Adipose tissue (tissue), 3 donors: ENCODE measurements around the gene UGT1A5. TPM values are rescaled to one million over a fixed set of nuclear protein-coding genes. Genes with fewer than 3 reads are reported as not detected.
"Not testable (repeated sequence)": the region's sequence is repeated elsewhere in the genome, so short reads cannot be mapped to it uniquely, and the experiment has no call there.

Experiments
- H3K27ac ChIP-seq: one replicate; pipeline ENCODE4 v1.5.1; 2013; ENCODE audit warnings: low read depth, low read length
- WGBS, 3 donors: extraction: QIAGEN DNeasy Blood & Tissue Kit; methylation state at CpG; one replicate each; pipeline ENCODE4 v1.1.7; 2013; 5-methylcytosine and 5-hydroxymethylcytosine counted together
- polyA plus RNA-seq, 3 donors: library from polyadenylated mRNA; stranded (reverse); fragments of 200-250 nt; gene quantifications; one replicate each; pipeline ENCODE4 v1.2.3, GENCODE V29; 2013
- donor health status: healthy with polysubstance abuse.
- donor health status: Bipolar disorder and iron deficiency.
- donor health status: healthy.

Gene UGT1A5
- polyA plus RNA-seq, 3 donors: 0.04 TPM; not detected in 2

DNA sequence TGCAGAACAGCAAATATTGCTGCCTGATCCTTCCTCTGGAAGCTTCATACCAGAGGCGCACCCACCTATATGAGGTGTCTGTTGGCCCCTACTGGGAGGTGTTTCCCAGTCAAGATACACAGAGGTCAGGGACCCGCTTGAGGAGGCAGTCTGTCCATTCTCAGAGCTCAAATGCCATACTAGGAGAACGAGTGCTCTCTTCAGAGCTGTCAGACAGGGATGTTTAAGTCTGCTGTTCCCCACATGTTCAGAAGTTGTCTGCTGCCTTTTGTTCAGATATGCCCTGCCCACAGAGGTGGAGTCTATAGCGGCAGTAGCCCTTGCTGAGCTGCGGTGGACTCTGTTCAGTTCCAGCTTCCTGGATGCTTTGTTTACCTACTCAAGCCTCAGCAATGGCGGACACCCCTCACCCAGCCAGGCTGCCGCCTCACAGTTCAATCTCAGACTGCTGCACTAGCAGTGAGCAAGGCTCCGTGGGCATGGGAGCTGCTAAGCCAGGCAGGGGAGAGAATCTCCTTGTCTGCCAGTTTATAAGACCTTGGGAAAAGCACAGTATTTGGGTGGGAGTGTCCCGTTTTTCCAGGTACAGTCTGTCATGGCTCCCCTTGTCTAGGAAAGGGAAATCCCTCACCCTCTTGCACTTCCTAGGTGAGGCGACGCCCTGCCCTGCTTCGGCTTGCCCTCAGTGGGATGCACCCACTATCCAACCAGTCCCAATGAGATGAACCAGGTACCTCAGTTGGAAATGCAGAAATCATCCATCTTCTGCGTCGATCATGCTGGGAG lies 24.4 kb downstream of the UGT1A5 start:
- H3K27ac ChIP-seq: not testable (repeated sequence)
- 75 to 85% (median 79%) methylated on average over 14 of the region's 14 CpGs for WGBS, 3 donors

DNA sequence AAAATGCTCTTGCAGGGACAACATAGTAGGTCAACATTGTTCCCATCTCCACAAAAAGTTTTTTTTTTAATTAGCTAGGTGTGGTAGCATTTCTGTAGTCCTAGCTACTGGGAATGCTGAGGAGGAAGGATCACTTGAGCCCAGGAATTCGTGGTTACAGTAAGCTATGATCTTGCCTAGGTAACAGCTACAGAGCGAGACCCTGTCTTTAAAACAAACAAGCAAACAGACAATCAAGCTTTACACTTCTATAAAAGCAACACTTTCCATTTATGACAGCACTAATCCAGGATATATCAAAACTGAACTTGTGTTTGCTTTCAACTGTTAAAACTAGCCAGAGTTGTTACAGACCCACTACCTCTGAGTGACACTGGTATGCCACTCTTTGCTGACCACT lies 28.2 kb downstream of the UGT1A5 start:
- no peak overlapping the region for H3K27ac ChIP-seq
- 56 to 80% (median 71%) methylated on average over 2 of the region's 2 CpGs for WGBS, 3 donors

DNA sequence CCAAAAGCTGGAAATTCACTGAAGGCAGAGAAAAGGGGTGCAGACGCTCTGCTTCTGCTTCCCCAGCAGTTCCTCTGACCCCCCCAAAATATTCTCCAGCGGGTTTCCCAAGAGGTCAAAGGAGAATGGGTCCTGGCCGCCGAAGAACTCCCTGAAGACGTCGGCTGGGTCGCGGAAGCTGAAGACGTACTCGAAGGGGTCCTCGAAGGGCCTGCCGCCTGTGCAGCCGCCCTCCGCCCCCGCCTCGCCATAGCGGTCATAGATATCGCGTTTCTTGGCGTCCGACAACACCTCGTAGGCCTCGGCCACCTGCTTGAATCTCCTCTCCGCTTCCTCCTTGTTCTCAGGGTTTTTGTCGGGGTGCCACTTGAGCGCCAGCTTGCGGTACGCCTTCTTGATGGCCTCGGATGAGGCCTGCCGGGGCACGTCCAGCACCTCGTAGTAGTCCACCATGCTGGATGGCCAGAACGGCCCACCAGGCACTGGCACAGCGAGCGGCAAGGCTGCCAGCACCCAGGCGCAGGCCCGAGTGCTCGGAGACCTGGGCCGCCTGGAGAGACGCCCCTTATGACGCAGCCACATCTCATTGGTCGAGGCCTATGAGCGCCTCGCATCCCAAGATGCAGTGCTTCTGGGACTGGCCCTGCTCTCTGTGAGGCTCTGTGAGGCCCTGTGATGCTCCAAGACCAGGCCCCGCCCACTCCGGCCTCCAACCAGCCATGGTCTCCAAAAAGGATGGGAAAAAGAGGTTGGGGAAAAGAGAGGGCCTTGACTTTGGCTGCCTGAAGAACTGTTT lies 31.0 kb downstream of the UGT1A5 start:
- 90 to 94% (median 93%) methylated on average over 43 to 45 of the region's 46 CpGs for WGBS, 3 donors
- H3K27ac ChIP-seq: no peak overlapping the region

DNA sequence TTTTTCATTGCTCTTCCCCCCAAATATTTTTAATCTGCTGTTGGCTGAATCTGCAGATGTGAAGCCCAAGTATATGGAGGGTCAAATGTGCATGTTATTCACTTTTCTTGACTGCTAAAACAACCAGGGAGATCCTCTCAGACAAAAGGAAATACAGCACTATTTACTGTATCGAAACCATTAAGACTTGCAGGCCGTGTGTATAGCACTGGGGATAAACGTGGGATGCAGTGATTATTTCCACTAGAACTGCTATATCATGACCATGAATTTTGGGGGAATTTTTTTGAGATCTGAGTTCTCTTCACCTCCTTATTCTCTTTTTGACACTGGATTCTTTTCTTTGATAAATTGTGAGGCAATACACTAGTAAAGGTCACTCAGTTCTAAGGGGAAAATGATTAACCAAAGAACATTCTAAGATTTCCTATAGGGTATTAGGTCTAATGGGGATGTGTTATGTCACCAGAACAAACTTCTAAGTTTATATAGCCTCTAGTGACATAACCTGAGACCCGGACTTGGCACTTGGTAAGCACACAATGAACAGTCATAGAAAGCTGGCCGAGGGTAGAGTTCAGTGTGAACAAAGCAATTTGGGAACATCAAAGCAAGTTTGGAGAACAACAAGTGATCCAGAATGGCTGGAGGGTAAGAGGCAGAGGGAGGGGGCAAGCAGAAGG lies 32.5 kb downstream of the UGT1A5 start:
- WGBS, 3 donors: 60 to 74% (median 69%) methylated on average over 4 to 5 of the region's 5 CpGs

DNA sequence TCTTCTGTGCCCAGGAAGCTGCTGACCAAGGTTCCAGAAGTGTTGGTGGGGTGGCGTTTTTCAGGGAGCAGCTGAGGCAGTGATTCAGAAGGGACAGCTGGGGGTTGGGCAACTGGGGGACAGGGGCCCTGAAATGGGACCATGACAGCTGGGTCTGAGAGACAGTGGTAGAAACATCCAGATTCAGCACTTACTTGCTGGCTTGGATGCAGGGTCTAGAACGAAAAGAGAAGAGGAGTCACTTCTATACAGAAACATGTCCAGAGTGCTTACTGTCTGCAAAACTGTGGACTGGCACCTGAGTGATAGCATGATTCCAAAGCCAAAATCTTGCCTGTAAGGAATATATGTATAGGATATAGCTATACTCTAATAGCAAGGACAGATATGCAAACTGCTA lies 33.1 kb downstream of the UGT1A5 start:
- not testable (repeated sequence) for H3K27ac ChIP-seq
- WGBS, 3 donors: 35 to 77% (median 66%) methylated on average over 2 of the region's 2 CpGs

More for the DNA sequence above, 32.5 kb downstream of the UGT1A5 start:
- no peak overlapping the region for H3K27ac ChIP-seq

DNA sequence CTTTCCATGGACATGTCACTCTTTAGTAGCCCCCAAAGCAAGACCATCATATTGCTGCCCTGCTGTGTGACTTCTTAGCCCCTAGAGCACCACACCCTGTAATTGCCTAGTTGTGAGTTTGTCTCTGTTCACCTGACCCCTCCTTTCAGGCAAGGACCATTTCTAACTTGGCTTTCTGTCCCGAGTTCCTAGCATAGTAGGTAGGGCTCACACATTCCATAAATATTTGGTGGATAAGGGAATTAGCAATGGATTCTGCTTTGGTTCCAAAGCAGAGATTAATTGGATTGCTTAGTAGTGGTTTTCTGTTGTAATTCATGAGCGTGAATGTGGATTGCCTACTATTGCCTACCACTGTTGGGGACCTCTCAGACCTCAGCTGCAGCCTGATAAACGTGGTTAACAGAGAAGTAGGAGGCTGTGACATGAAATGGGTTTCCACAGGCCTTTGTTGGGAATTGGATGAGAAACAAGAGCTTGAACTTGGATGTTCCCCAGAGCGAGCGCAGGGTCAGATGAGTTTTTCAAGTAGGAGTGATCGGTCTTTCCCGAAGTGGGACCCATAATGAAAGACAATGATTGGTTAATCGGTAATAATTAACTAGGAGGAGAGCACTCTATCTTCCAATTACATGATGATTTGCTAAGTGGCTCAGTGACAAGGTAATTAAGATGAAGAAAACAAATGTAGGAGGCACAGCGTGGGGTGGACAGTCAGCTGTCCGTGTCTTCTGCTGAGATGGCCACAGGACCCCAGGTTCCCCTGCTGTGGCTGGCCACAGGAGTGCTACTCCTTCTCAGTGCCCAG lies 34.0 kb downstream of the UGT1A5 start:
- 67 to 80% (median 79%) methylated on average over 10 of the region's 10 CpGs for WGBS, 3 donors
- H3K27ac ChIP-seq: no peak overlapping the region

DNA sequence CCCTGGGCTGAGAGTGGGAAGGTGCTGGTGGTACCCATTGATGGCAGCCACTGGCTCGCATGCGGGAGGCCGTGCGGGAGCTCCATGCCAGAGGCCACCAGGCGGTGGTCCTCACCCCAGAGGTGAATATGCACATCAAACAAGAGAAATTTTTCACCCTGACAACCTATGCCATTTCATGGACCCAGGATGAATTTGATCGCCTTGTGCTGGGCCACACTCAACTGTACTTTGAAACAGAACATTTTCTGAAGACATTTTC lies 34.5 kb downstream of the UGT1A5 start:
- 90 to 95% (median 94%) methylated on average over 6 of the region's 6 CpGs for WGBS, 3 donors
- H3K27ac ChIP-seq: no peak overlapping the region

DNA sequence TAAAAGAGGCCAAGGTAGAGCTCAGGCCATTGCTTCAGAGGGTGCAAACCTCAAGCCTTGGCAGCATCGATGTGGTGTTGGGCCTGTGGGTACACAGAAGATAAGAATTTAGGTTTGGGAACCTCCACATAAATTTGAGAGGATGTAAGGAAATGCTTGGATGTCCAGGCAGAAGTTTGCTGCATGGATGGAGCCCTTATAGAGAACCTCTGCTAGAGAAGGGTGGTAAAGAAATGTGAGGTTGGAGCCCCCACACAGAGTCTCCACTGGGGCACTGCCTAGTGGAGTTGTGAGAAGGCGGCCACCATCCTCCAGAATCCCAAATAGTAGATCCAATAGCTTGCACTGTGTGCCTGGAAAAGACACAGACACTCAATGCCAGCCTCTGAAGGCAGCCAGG lies 38.0 kb downstream of the UGT1A5 start:
- not testable (repeated sequence) for H3K27ac ChIP-seq
- 73 to 97% (median 77%) methylated on average over 2 of the region's 2 CpGs for WGBS, 3 donors

DNA sequence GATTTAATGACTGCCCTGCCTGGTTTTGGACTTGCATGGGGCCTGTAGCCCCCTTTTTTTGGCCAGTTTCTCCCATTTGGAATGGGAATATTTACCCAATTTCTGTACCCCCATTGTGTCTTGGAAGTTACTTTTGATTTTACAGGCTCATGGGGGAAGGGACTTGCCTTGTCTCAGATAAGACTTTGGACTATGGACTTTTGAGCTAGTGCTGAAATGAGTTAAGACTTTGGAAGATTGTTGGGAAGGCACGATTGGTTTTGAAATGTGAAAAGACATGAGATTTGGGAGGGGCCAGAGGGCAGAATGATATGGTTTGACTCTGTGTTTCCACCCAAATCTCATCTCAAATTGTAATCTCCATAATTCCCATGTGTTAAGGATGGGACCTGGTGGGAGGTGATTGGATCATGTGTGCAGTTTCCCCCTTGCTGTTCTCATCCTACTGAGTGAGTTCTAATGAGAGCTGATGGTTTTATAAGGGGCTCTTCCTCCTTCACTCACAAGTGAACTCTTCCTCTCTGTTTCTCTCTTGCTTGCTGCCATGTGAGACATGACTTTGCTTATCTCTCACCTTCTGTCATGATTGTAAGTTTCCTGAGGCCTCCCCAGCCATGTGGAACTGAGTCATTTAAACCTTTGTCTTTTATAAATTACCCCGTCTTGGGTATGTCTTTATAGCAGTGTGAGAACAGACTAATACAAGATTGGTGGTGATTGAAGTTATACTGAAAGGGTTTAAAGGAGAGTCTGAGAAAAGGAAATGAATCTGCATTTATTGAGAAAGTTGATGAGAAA lies 38.7 kb downstream of the UGT1A5 start:
- H3K27ac ChIP-seq: not testable (repeated sequence)
- 63 to 73% (median 68%) methylated on average over 2 of the region's 2 CpGs for whole genome bisulfite sequencing, 3 donors

DNA sequence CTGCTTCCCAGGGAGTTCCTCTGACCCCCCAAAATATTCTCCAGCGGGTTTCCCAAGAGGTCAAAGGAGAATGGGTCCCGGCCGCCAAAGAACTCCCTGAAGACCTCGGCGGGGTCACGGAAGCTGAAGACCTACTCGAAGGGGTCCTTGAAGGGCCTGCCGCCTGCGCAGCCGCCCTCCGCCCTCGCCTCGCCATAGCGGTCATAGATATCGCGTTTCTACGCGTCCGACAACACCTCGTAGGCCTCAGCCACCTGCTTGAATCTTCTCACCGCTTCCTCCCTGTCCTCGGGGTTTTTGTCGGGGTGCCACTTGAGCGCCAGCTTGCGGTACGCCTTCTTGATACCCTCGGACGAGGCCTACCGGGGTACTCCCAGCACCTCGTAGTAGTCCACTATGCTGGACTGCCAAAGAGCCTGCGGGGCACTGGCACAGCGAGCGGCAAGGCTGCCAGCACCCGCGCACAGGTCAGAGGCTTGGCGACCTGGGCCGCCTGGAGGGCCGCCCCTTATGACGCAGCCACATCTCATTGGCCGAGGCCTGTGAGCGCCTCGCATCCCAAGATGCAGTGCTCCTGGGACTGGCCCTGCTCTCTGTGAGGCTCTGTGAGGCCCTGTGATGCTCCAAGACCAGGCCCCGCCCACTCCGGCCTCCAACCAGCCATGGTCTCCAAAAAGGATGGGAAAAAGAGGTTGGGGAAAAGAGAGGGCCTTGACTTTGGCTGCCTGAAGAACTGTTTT lies 42.3 kb downstream of the UGT1A5 start:
- 90 to 93% (median 91%) methylated on average over 42 to 44 of the region's 44 CpGs for WGBS, 3 donors
- no peak overlapping the region for H3K27ac ChIP-seq

DNA sequence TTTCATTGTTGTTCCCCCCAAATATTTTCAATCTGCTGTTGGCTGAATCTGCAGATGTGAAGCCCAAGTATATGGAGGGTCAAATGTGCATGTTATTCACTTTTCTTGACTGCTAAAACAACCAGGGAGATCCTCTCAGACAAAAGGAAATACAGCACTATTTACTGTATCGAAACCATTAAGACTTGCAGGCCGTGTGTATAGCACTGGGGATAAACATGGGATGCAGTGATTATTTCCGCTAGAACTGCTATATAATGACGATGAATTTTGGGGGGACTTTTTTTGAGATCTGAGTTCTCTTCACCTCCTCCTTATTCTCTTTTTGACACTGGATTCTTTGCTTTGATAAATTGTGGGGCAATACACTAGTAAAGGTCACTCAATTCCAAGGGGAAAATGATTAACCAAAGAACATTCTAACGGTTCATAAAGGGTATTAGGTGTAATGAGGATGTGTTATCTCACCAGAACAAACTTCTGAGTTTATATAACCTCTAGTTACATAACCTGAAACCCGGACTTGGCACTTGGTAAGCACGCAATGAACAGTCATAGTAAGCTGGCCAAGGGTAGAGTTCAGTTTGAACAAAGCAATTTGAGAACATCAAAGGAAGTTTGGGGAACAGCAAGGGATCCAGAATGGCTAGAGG lies 43.8 kb downstream of the UGT1A5 start:
- WGBS, 3 donors: 57 to 78% (median 71%) methylated on average over 7 of the region's 7 CpGs
- H3K27ac ChIP-seq: no peak overlapping the region

DNA sequence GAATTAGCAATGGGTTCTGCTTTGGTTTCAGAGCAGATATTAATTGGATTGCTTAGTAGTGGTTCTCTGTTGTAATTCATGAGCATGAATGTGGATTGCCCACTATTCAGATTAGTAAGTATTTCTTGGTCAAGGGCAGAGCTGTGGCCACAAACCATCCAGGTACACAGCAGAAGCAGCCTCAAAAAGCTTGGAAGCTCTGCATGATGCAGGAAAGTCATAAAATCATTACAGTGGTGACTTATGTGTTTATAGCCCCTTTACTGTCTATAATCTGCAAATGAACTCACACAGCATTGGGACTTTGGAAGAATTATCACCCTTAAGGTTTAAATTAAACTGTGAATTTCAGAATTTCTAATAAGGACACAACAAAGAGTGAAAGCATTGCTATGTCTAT lies 45.4 kb downstream of the UGT1A5 start:
- no peak overlapping the region for H3K27ac ChIP-seq

DNA sequence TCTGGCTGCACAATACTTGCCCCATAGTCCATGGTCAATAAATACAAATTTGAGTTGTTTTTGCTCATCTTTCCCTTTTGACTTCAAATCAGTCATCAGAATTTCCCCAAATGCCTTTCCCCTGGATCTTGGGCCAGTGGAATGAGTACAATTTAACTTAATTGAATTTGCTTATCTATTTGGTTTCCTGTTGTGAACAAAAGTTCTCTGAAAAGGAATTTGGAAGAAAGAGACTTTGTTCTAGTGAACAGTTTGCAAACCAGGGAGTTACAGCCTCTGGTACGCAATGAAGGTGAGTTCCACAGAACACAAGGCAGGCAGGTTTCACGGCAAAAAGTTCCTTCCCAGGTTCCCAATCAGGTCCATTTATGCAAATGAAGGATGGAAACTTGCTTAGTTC lies 46.1 kb downstream of the UGT1A5 start:
- no peak overlapping the region for H3K27ac ChIP-seq
- 86 to 93% (median 92%) methylated on average over 2 of the region's 2 CpGs for WGBS, 3 donors

DNA sequence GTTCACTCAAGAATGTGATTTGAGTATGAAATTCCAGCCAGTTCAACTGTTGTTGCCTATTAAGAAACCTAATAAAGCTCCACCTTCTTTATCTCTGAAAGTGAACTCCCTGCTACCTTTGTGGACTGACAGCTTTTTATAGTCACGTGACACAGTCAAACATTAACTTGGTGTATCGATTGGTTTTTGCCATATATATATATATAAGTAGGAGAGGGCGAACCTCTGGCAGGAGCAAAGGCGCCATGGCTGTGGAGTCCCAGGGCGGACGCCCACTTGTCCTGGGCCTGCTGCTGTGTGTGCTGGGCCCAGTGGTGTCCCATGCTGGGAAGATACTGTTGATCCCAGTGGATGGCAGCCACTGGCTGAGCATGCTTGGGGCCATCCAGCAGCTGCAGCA lies 47.3 kb downstream of the UGT1A5 start, which contains the start of gene UGT1A1:
Gene UGT1A1, plus strand, starts transcription at position 228 of the 400 bp plus-strand sequence. Its CDS starts 18 bp downstream, at position 246.
- 70 to 92% (median 92%) methylated on average over 6 of the region's 6 CpGs for WGBS, 3 donors
- H3K27ac ChIP-seq: no peak within 1 kb of the TSS

DNA sequence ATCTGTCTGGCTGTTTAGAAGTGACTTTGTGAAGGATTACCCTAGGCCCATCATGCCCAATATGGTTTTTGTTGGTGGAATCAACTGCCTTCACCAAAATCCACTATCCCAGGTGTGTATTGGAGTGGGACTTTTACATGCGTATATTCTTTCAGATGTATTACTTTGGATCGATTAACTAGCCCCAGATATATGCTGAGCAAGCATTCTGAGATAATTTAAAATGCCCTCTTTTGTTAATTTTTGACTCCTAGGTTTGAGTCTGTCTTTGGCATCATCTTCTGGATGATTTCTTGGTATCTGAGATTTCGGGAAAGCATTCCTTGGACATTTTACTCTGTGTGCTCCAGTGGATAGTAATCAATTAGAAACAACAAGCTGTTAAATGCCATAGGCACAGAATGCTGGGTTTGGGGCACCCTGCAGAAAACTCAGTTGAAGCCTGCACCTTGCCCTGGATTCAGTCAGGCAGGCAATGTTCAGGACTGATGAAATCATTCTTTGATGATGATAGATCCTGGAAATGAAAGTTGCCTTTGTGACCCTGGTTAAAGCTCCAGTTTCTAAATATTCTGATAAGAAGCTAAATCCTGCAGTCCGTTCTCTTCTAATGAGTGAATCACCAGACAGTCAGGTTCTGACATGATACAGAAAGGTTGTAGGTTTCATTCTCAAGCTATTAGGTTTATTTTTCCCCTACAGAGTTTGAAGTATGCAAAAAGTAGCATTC lies 48.5 kb downstream of the UGT1A5 start:
- H3K27ac ChIP-seq: no peak overlapping the region
- 74 to 80% (median 80%) methylated on average over 4 of the region's 4 CpGs for WGBS, 3 donors

DNA sequence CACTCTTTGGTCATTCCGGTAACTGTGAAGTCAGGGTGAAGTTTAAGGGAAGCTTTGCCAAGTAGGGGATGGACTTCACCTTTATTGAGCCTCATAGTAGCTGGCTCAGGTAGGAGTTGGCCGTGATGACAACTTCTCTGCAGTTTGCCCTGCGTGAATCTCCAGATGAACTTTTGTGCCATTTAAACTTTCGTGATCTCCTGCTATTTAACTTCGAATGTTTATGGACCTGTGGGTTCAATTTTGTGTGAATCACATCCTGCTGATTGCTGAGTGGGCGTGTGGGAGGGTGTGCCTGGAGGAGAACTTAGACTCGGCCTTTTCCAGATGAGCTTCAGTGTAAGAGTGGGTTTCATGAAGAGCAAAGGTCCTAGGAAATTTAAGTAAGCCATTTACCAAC lies 51.6 kb downstream of the UGT1A5 start:
- no peak overlapping the region for H3K27ac ChIP-seq
- WGBS, 3 donors: 66 to 70% (median 68%) methylated on average over 7 of the region's 7 CpGs
